Adrenal gland (tissue), 5 donors: ENCODE data around the gene NME7.

ENCODE experiments used
- POLR2A ChIP-seq, 2 donors: fragments of 450-650 bp; IDR thresholded peaks; one replicate each; pipeline ENCODE4 v1.6.1; 2017; ENCODE audit warnings: antibody characterized with exemption in 2 of 2, mild to moderate bottlenecking in 2 of 2, moderate library complexity in 1 of 2
- TF ChIP-seq, protein P1 (sequence below), 6 experiments: fragments of 450-650 bp in 4 of 6; fragments of 200-600 bp in 2 of 6; sonication (generic) in 1 of 6; IDR thresholded peaks; 1 replicate in 5 of 6; 2 replicates in 1 of 6; pipeline versions ENCODE4 v1.5.1 to v1.8.0; 2016 to 2021; ENCODE audit warnings: antibody characterized with exemption in 6 of 6, mild to moderate bottlenecking in 2 of 6, moderate library complexity in 1 of 6
- donor health status: DM: no; HTN: no; CAD: no.

DNA sequence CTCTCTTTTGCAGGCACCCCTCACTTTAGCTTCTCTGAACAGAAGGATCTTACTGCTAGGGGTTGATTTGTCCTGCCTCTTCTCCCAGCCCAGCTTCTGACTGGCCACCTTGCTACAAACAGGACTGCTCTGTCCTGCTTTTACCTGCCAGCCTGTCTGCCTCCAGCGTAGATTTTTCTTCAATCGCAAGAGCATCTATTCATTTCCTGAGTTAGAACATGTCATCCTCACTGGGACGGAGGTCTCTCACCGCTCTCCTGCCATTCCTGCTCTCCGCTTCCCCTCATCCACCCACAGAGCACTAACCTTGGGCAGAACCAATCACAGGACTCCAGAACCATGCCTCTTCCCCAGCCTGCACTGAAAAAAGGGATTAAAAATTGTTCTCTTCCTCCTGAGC is 264.6 kb downstream of the NME7 start:
- TF ChIP-seq POLR2A (IDR thresholded peaks at IDR 0.05) = no peak
- TF ChIP-seq, protein P1, sequence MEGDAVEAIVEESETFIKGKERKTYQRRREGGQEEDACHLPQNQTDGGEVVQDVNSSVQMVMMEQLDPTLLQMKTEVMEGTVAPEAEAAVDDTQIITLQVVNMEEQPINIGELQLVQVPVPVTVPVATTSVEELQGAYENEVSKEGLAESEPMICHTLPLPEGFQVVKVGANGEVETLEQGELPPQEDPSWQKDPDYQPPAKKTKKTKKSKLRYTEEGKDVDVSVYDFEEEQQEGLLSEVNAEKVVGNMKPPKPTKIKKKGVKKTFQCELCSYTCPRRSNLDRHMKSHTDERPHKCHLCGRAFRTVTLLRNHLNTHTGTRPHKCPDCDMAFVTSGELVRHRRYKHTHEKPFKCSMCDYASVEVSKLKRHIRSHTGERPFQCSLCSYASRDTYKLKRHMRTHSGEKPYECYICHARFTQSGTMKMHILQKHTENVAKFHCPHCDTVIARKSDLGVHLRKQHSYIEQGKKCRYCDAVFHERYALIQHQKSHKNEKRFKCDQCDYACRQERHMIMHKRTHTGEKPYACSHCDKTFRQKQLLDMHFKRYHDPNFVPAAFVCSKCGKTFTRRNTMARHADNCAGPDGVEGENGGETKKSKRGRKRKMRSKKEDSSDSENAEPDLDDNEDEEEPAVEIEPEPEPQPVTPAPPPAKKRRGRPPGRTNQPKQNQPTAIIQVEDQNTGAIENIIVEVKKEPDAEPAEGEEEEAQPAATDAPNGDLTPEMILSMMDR (IDR thresholded peaks at IDR 0.05) = no peak
